Astrocyte (in vitro differentiated cells and primary cell): ENCODE data around the gene TES. TPM values are rescaled to one million over a fixed set of nuclear protein-coding genes. Genes with fewer than 3 reads are reported as not detected.

Experiments
- DNase-seq: peaks from one replicate; pipeline ENCODE4 v3.0.0-alpha.2; 2010; ENCODE audit warnings: low read depth
- FAIRE-seq: peaks from 2 replicates; lab custom pipeline; 2011; peaks lifted over from hg19 to GRCh38; lab: Jason Lieb, UNC
- H2AFZ ChIP-seq: 2 replicates; pipeline ENCODE4 v1.6.0; 2012; ENCODE audit warnings: low read depth, low read length, inconsistent platforms
- H3K27ac ChIP-seq: 2 replicates; pipeline ENCODE4 v1.5.1; 2011; ENCODE audit warnings: low read depth, low read length, inconsistent platforms
- H3K27me3 ChIP-seq: 2 replicates; pipeline ENCODE4 v1.6.0; 2011; ENCODE audit warnings: low read length, inconsistent platforms; ENCODE audit not compliant: insufficient read depth
- H3K36me3 ChIP-seq: 2 replicates; pipeline ENCODE4 v1.5.1; 2011; ENCODE audit warnings: low read length, inconsistent platforms; ENCODE audit not compliant: insufficient read depth
- H3K4me1 ChIP-seq: 2 replicates; pipeline ENCODE4 v1.5.1; 2011; ENCODE audit warnings: low read length, inconsistent platforms; ENCODE audit not compliant: insufficient read depth
- H3K4me2 ChIP-seq: 2 replicates; pipeline ENCODE4 v1.6.0; 2012; ENCODE audit warnings: low read length, inconsistent platforms
- H3K4me3 ChIP-seq: 2 replicates; pipeline ENCODE4 v1.5.1; 2011; ENCODE audit warnings: low read depth, mild to moderate bottlenecking, low read length, inconsistent platforms; ENCODE audit not compliant: insufficient read depth
- H3K79me2 ChIP-seq: 2 replicates; pipeline ENCODE4 v1.6.0; 2012; ENCODE audit warnings: mild to moderate bottlenecking, low read length, inconsistent platforms; ENCODE audit not compliant: insufficient read depth
- H3K9ac ChIP-seq: 2 replicates; pipeline ENCODE4 v1.6.0; 2012; ENCODE audit warnings: mild to moderate bottlenecking, low read length, inconsistent platforms
- H3K9me3 ChIP-seq: 2 replicates; pipeline ENCODE4 v1.5.1; 2012; ENCODE audit warnings: low read depth, mild to moderate bottlenecking, low read length, inconsistent platforms; ENCODE audit not compliant: insufficient read depth
- H4K20me1 ChIP-seq: 2 replicates; pipeline ENCODE4 v1.6.0; 2012; ENCODE audit warnings: low read length, inconsistent platforms; ENCODE audit not compliant: insufficient read depth
- H3K27ac Mint-ChIP-seq: one replicate; pipeline ENCODE4 v1.8.0; 2021; ENCODE audit warnings: mild to moderate bottlenecking, mixed read lengths; ENCODE audit not compliant: unreplicated experiment
- H3K27me3 Mint-ChIP-seq: one replicate; pipeline ENCODE4 v1.8.0; 2021; ENCODE audit warnings: low read depth, mixed read lengths; ENCODE audit not compliant: unreplicated experiment
- H3K36me3 Mint-ChIP-seq: one replicate; pipeline ENCODE4 v1.8.0; 2021; ENCODE audit warnings: low read depth, mixed read lengths; ENCODE audit not compliant: unreplicated experiment
- H3K4me1 Mint-ChIP-seq: one replicate; pipeline ENCODE4 v1.8.0; 2021; ENCODE audit warnings: low read depth, mixed read lengths; ENCODE audit not compliant: unreplicated experiment
- H3K4me3 Mint-ChIP-seq: one replicate; pipeline ENCODE4 v1.8.0; 2021; ENCODE audit warnings: mild to moderate bottlenecking, moderate library complexity, mixed read lengths; ENCODE audit not compliant: unreplicated experiment
- H3K9me3 Mint-ChIP-seq: one replicate; pipeline ENCODE4 v1.8.0; 2021; ENCODE audit warnings: mild to moderate bottlenecking, mixed read lengths; ENCODE audit not compliant: unreplicated experiment
- EZH2 ChIP-seq: IDR thresholded peaks from 2 replicates; pipeline ENCODE4 v1.6.1; 2012; ENCODE audit warnings: mild to moderate bottlenecking, low read length, inconsistent platforms; ENCODE audit not compliant: insufficient read depth
- total RNA-seq: library from RNA; stranded (reverse); gene quantifications from 2 replicates; pipeline ENCODE4 v1.2.1, GENCODE V29; 2021
- TF ChIP-seq, protein P1 (sequence below): IDR thresholded peaks from 2 replicates; pipeline ENCODE4 v1.5.1; 2011; ENCODE audit warnings: low read depth, mild to moderate bottlenecking, inconsistent platforms, low read length, moderate library complexity; ENCODE audit not compliant: insufficient read depth

Gene TES
- total RNA-seq, 1 donor from 2014 or later: 179 TPM

DNA sequence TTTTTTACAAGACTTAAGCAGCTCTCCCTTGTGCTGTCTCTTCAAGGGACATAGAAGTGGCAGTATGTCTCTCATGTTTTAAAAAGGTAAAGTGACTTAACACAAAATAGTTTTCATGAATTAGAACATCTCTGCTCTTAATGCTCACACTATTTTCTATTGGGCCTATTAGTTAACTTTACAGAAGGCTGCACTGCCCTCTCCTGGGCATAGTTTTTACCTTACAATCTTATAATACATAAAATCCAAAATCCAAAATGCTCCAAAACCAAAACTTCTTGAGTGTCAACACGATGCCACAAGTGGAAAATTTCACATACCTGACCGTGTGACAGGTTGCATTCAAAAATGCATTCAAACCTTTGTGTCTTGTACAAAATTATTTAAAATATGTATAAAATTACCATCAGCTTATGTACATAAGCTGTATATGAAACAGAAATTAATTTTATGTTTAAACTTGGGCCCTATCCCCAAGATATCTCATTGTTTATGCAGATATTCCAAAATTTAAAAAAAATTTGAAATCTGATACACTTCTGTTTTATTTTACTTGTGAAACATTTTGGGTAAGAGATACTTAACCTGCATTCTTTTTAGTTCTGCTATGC is 25.8 kb downstream of the TES start:
- Mint-ChIP-seq H3K4me3 (no peak overlapping the region), H3K27ac (no peak overlapping the region), H3K27me3 (no peaks in the 10 kb centered on the region), H3K36me3 (peaks cover 13% of the 10 kb centered on the region), H3K4me1 (peaks cover 25% of the 10 kb centered on the region), H3K9me3 (no peaks in the 10 kb centered on the region)
- H3K36me3 ChIP-seq: peaks cover 21% of the 10 kb centered on the region
- H3K27me3 ChIP-seq: no peaks in the 10 kb centered on the region
- H4K20me1 ChIP-seq: peaks cover 51% of the 10 kb centered on the region
- H3K9ac ChIP-seq: no peak overlapping the region
- no peak overlapping the region for H3K4me3 ChIP-seq
- H3K4me1 ChIP-seq: peaks cover 17% of the 10 kb centered on the region
- no peaks in the 10 kb centered on the region for H3K9me3 ChIP-seq
- no peak overlapping the region for H2AFZ ChIP-seq
- H3K27ac ChIP-seq: no peak overlapping the region
- FAIRE-seq: no peak
- peaks cover 88% of the 10 kb centered on the region for H3K79me2 ChIP-seq
- H3K4me2 ChIP-seq: no peak overlapping the region
- DNase-seq: no peak
- TF ChIP-seq EZH2: no peak
- TF ChIP-seq, protein P1, sequence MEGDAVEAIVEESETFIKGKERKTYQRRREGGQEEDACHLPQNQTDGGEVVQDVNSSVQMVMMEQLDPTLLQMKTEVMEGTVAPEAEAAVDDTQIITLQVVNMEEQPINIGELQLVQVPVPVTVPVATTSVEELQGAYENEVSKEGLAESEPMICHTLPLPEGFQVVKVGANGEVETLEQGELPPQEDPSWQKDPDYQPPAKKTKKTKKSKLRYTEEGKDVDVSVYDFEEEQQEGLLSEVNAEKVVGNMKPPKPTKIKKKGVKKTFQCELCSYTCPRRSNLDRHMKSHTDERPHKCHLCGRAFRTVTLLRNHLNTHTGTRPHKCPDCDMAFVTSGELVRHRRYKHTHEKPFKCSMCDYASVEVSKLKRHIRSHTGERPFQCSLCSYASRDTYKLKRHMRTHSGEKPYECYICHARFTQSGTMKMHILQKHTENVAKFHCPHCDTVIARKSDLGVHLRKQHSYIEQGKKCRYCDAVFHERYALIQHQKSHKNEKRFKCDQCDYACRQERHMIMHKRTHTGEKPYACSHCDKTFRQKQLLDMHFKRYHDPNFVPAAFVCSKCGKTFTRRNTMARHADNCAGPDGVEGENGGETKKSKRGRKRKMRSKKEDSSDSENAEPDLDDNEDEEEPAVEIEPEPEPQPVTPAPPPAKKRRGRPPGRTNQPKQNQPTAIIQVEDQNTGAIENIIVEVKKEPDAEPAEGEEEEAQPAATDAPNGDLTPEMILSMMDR: peak; percentile 59

DNA sequence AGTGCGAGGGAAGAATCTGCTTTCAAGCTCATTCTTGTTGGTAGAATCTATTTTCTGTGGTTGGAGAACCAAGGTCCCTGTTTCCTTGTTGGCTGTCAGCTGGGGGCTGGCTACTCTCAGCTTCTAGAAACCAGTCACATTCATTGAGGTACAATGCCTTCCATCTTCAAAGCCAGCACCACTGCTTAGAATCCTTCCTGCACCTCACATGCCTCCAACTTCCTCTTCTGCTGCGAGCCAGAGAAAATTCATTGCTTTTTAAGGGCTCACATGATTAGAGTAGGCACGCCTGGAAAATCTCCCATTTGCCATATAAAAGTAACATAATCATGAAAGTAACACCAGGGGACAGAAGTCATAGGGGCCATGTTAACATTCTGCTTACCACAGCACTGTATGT is 28.7 kb downstream of the TES start:
- H3K27ac Mint-ChIP-seq: no peak overlapping the region
- Histone ChIP-seq H3K27me3 (no peaks in the 10 kb centered on the region), H3K36me3 (peaks cover 26% of the 10 kb centered on the region), H3K4me1 (no peaks in the 10 kb centered on the region), H3K27ac (no peak overlapping the region), H3K9me3 (no peaks in the 10 kb centered on the region), H3K79me2 (peaks cover 84% of the 10 kb centered on the region), H4K20me1 (peaks cover 37% of the 10 kb centered on the region), H3K9ac (no peak overlapping the region), H3K4me3 (no peak overlapping the region), H2AFZ (no peak overlapping the region), H3K4me2 (no peak overlapping the region)
- H3K4me1 Mint-ChIP-seq: peaks cover 27% of the 10 kb centered on the region
- H3K9me3 Mint-ChIP-seq: peaks cover 2% of the 10 kb centered on the region
- FAIRE-seq: no peak
- DNase-seq: no peak
- TF ChIP-seq, protein P1: no peak
- TF ChIP-seq EZH2: no peak
- no peaks in the 10 kb centered on the region for H3K27me3 Mint-ChIP-seq
- H3K4me3 Mint-ChIP-seq: no peak overlapping the region
- H3K36me3 Mint-ChIP-seq: peaks cover 20% of the 10 kb centered on the region

DNA sequence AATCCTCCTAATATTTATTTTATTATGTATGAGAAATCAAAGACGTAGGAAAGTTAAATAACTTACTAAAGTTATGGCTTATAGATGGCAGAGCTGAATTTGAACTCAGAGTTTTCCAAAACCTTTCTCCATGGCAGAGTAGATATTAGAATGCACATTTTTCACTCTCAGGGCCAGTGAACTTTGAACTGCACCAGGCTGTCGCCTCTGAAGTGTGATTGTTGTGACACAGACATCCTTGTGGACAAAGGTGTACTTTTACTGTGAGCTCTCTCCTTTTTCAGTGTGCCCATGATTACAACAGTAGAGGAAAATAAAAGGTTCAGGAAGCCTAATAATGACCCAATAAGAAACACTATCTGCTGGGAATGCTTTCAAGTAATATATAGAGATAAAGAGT is 29.1 kb downstream of the TES start:
- no peak for FAIRE-seq
- peaks cover 38% of the 10 kb centered on the region for H4K20me1 ChIP-seq

More for the DNA sequence above, 29.1 kb downstream of the TES start:
- DNase-seq: no peak
- Histone ChIP-seq H3K27ac (no peak overlapping the region), H3K9ac (no peak overlapping the region), H3K27me3 (no peaks in the 10 kb centered on the region), H3K4me2 (no peak overlapping the region), H3K9me3 (peaks cover 2% of the 10 kb centered on the region), H3K4me3 (no peak overlapping the region), H3K4me1 (no peaks in the 10 kb centered on the region), H3K36me3 (peaks cover 26% of the 10 kb centered on the region), H3K79me2 (peaks cover 80% of the 10 kb centered on the region), H2AFZ (no peak overlapping the region)
- TF ChIP-seq, protein P1: no peak
- TF ChIP-seq EZH2: no peak
- Mint-ChIP-seq H3K27me3 (no peaks in the 10 kb centered on the region), H3K4me1 (peaks cover 27% of the 10 kb centered on the region), H3K36me3 (peaks cover 23% of the 10 kb centered on the region), H3K4me3 (no peak overlapping the region), H3K9me3 (peaks cover 6% of the 10 kb centered on the region), H3K27ac (no peak overlapping the region)
